HEK293T (cell line): Measurements from ENCODE around the gene TMEM240.

Experiments
- BHLHE40 ChIP-seq: fragments of 450-650 bp; IDR thresholded peaks from 2 replicates; pipeline ENCODE4 v1.6.1; 2016; ENCODE audit warnings: mild to moderate bottlenecking, moderate library complexity, borderline replicate concordance
- FOXK2 ChIP-seq: fragments of 450-650 bp; IDR thresholded peaks from 2 replicates; pipeline ENCODE4 v1.6.1; 2016; ENCODE audit warnings: mild to moderate bottlenecking
- NFRKB ChIP-seq: fragments of 450-650 bp; IDR thresholded peaks from 2 replicates; pipeline ENCODE4 v1.6.1; 2016; ENCODE audit warnings: mild to moderate bottlenecking, moderate library complexity
- PKNOX1 ChIP-seq: fragments of 450-650 bp; IDR thresholded peaks from 2 replicates; pipeline ENCODE4 v1.6.1; 2016
- SP1 ChIP-seq: fragments of 450-650 bp; IDR thresholded peaks from 2 replicates; pipeline ENCODE4 v1.6.1; 2017
- SUZ12 ChIP-seq: fragments of 450-650 bp; IDR thresholded peaks from 2 replicates; pipeline ENCODE4 v1.6.1; 2016; ENCODE audit warnings: mild to moderate bottlenecking

GRCh38 chr1:1573843-1574720 lies 33.7 kb upstream of the TMEM240 start:
- no peak for TF ChIP-seq FOXK2
- no peak for TF ChIP-seq BHLHE40
- TF ChIP-seq SUZ12 = no peak
- TF ChIP-seq SP1 = no peak
- TF ChIP-seq NFRKB = no peak
- TF ChIP-seq PKNOX1 = no peak
